Parathyroid adenoma (tissue), 2 donors: Measurements from ENCODE around the gene DIP2C.

Source experiments
- H2AFZ ChIP-seq: fragments of 300-600 bp; sonication (generic); one replicate; pipeline ENCODE4 v1.7.0; 2017; ENCODE audit warnings: antibody characterized with exemption, mild to moderate bottlenecking
- H3K27ac ChIP-seq: fragments of 300-600 bp; sonication (generic); one replicate; pipeline ENCODE4 v1.7.0; 2017
- H3K27me3 ChIP-seq: fragments of 300-600 bp; sonication (generic); one replicate; pipeline ENCODE4 v1.7.0; 2017; ENCODE audit warnings: low read length; ENCODE audit not compliant: control insufficient read depth, insufficient read depth
- H3K36me3 ChIP-seq: fragments of 300-600 bp; sonication (generic); one replicate; pipeline ENCODE4 v1.7.0; 2017; ENCODE audit warnings: low read length; ENCODE audit not compliant: control insufficient read depth, insufficient read depth
- H3K4me1 ChIP-seq: fragments of 300-600 bp; sonication (generic); one replicate; pipeline ENCODE4 v1.7.0; 2017; ENCODE audit warnings: control low read depth
- H3K4me2 ChIP-seq: fragments of 300-600 bp; sonication (generic); one replicate; pipeline ENCODE4 v1.7.0; 2017; ENCODE audit warnings: low read length
- H3K4me3 ChIP-seq: fragments of 300-600 bp; sonication (generic); one replicate; pipeline ENCODE4 v1.7.0; 2017; ENCODE audit warnings: low read depth, low read length
- H3K79me2 ChIP-seq: fragments of 300-600 bp; sonication (generic); one replicate; pipeline ENCODE4 v1.7.0; 2017; ENCODE audit warnings: control low read depth
- H3K9ac ChIP-seq: fragments of 300-600 bp; sonication (generic); one replicate; pipeline ENCODE4 v1.7.0; 2017; ENCODE audit warnings: mild to moderate bottlenecking
- H3K9me3 ChIP-seq: fragments of 300-600 bp; sonication (generic); one replicate; pipeline ENCODE4 v1.7.0; 2017; ENCODE audit warnings: low read length; ENCODE audit not compliant: control insufficient read depth
- CTCF ChIP-seq: fragments of 300-600 bp; sonication (generic); IDR thresholded peaks from one replicate; pipeline ENCODE4 v1.7.0; 2017; ENCODE audit warnings: antibody characterized with exemption, mild to moderate bottlenecking
- donor health status: primary hyperparathyroidism.

The DIP2C gene

GRCh38 chr10:617471-617870, 72.0 kb downstream of the DIP2C start:
- Histone ChIP-seq H3K9me3 (no peaks in the 10 kb centered on the region), H3K4me2 (no peak overlapping the region), H3K36me3 (no peaks in the 10 kb centered on the region), H2AFZ (no peak overlapping the region), H3K9ac (no peak overlapping the region), H3K79me2 (peaks cover 20% of the 10 kb centered on the region), H3K27me3 (no peaks in the 10 kb centered on the region), H3K4me1 (peaks cover 48% of the 10 kb centered on the region), H3K27ac (peak overlapping the region; percentile 16), H3K4me3 (no peak overlapping the region)
- no peak for TF ChIP-seq CTCF

- Histone ChIP-seq H3K79me2 (peaks cover 10% of the 10 kb centered on the region), H3K27ac (peak overlapping the region; percentile 83), H2AFZ (no peak overlapping the region), H3K9me3 (no peaks in the 10 kb centered on the region), H3K9ac (no peak overlapping the region), H3K27me3 (no peaks in the 10 kb centered on the region), H3K4me2 (peak overlapping the region; percentile 44), H3K4me3 (no peak overlapping the region), H3K36me3 (no peaks in the 10 kb centered on the region), H3K4me1 (peaks cover 57% of the 10 kb centered on the region)
- TF ChIP-seq CTCF = no peak
These were observed 73.8 kb downstream of the DIP2C start for GRCh38 chr10:615583-616152.

- TF ChIP-seq CTCF = no peak
- H3K9me3 ChIP-seq = no peaks in the 10 kb centered on the region
- H3K4me2 ChIP-seq = peak overlapping the region; percentile 44
- no peaks in the 10 kb centered on the region for H3K27me3 ChIP-seq
- peak overlapping the region; percentile 7 for H2AFZ ChIP-seq
- no peak overlapping the region for H3K9ac ChIP-seq
- peaks cover 57% of the 10 kb centered on the region for H3K4me1 ChIP-seq
- H3K79me2 ChIP-seq = peaks cover 7% of the 10 kb centered on the region
- peak overlapping the region; percentile 10 for H3K4me3 ChIP-seq
- H3K36me3 ChIP-seq = no peaks in the 10 kb centered on the region
- peak overlapping the region; percentile 83 for H3K27ac ChIP-seq
These were observed 74.5 kb downstream of the DIP2C start for GRCh38 chr10:614790-615582.

DNA sequence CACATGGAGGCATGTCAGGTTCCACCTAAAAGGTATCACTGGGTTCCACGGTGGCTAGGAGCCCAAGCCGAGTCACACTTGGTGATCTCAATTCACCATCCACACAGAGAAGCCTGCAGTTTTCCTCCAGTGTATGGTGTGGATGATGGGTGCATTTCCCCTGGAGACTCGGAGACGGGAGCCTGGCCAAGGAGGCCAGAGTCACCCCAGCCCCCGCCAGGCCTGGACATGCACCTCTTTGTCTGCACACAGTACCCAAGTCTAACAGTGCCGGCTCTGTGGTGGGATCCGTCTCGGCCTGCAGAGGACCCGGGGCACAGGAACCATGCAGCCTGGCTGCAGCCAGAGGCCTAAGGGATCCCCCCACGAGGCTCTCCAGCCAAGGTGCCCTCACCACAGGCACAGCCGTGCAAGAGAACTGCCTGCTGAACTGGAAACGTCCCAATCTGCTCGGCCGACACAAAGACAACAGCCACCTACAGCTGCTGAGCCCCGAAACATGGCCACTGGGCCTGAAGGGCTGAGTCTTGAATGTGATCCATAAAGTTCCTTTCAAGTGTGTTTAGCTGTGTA, 75.2 kb downstream of the DIP2C start:
- Histone ChIP-seq H3K4me1 (peaks cover 57% of the 10 kb centered on the region), H3K36me3 (no peaks in the 10 kb centered on the region), H3K79me2 (peaks cover 4% of the 10 kb centered on the region), H3K9ac (no peak overlapping the region), H3K4me2 (peak overlapping the region; percentile 64), H3K9me3 (no peaks in the 10 kb centered on the region), H2AFZ (peak overlapping the region; percentile 7), H3K27me3 (no peaks in the 10 kb centered on the region), H3K4me3 (no peak overlapping the region), H3K27ac (peak overlapping the region; percentile 83)
- TF ChIP-seq CTCF = no peak
